ENCODE results near the gene JAG1.

DNA sequence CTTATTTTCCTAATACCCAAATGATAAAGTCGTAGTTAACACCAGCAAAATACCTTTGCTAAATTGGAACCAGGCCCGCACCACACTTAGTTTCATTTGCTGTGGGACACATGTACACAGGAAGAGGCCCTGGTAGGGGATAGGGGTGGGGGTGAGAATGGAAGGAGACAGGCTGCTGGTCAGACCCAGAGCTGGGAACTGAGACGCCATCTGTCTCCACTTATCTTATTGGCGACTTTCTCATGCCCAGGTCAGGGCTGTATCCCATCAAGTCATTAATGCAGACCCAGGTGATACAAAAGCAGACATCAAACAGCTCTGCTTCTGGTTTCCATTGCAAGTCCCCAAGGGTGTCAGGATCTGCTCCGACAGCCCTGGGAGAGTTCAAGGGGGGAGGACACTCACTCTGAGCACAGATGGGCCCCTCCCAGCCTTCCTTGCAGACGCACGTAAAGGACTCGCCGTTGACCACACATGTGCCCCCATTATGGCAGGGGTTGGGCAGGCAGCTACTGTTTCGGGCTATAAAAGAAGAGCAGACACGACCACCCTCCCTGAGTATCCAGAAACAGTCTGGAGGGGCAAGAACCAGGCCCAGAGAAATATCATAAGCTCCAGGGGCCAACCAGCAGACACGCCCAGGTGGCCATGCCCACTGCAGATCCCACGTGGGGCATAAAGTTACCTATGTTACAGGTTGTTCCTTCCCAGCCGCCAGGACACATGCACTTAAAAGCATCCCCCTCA lies 29.2 kb downstream of the JAG1 start:
- TF ChIP-seq EZH2 (IDR thresholded peaks at IDR 0.05; ENCODE audit: borderline replicate concordance, insufficient read depth, low read length, poor library complexity, severe bottlenecking), result no peak
- no peak for TF ChIP-seq RAD21 (conservative IDR thresholded peaks at IDR 0.05)
- TF ChIP-seq, protein P1, sequence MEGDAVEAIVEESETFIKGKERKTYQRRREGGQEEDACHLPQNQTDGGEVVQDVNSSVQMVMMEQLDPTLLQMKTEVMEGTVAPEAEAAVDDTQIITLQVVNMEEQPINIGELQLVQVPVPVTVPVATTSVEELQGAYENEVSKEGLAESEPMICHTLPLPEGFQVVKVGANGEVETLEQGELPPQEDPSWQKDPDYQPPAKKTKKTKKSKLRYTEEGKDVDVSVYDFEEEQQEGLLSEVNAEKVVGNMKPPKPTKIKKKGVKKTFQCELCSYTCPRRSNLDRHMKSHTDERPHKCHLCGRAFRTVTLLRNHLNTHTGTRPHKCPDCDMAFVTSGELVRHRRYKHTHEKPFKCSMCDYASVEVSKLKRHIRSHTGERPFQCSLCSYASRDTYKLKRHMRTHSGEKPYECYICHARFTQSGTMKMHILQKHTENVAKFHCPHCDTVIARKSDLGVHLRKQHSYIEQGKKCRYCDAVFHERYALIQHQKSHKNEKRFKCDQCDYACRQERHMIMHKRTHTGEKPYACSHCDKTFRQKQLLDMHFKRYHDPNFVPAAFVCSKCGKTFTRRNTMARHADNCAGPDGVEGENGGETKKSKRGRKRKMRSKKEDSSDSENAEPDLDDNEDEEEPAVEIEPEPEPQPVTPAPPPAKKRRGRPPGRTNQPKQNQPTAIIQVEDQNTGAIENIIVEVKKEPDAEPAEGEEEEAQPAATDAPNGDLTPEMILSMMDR (IDR thresholded peaks at IDR 0.05; ENCODE audit: poor library complexity, severe bottlenecking), result no peak
- TF ChIP-seq EP300 (conservative IDR thresholded peaks at IDR 0.05; ENCODE audit: poor library complexity, severe bottlenecking), result no peak
- no peak for TF ChIP-seq POLR2AphosphoS5 (IDR thresholded peaks at IDR 0.05)

Measured in neural cell (in vitro differentiated cells).